ENCODE measurements around the gene HAGH. TPM values are rescaled to one million over a fixed set of nuclear protein-coding genes. Genes with fewer than 3 reads are reported as not detected.

HAGH gene
- total RNA-seq, 1 experiment from 2014 or later: 48.2 TPM

- CTCF ChIA-PET: no interaction called here
- intact Hi-C loops (cut with micrococcal nuclease; ENCODE audit: unreplicated experiment): no loop called here
- Mint-ChIP-seq H3K9me3 (ENCODE audit: low read depth, unreplicated experiment) (no peaks in the 10 kb centered on the region), H3K27me3 (ENCODE audit: unreplicated experiment) (no peaks in the 10 kb centered on the region), H3K27ac (ENCODE audit: unreplicated experiment) (no peak overlapping the region), H3K4me1 (ENCODE audit: low read depth, unreplicated experiment) (no peaks in the 10 kb centered on the region), H3K36me3 (ENCODE audit: insufficient read depth, unreplicated experiment) (peaks cover 52% of the 10 kb centered on the region), H3K4me3 (ENCODE audit: low read depth, unreplicated experiment) (no peak overlapping the region)
- no peak for TF ChIP-seq CTCF (IDR thresholded peaks at IDR 0.05; ENCODE audit: unreplicated experiment)
- no peak for DNase-seq
- BruUV-seq (replicated peaks): no TSS peak
Observed at GRCh38 chr16:1788708-1789100, 37.9 kb downstream of the HAGH start.

- no peaks in the 10 kb centered on the region for H3K4me1 Mint-ChIP-seq (ENCODE audit: low read depth, unreplicated experiment)
- CTCF ChIA-PET: interaction anchor here (0.5 kb wide), 1 partner anchor 732 kb away, joined by 3 read pairs; the partner anchor contains the start of gene AMDHD2
- BruUV-seq (replicated peaks): no TSS peak
- no peak for DNase-seq
- TF ChIP-seq CTCF (IDR thresholded peaks at IDR 0.05; ENCODE audit: unreplicated experiment): no peak
- H3K36me3 Mint-ChIP-seq (ENCODE audit: insufficient read depth, unreplicated experiment): peaks cover 57% of the 10 kb centered on the region
- H3K27ac Mint-ChIP-seq (ENCODE audit: unreplicated experiment): no peak overlapping the region
- no peaks in the 10 kb centered on the region for H3K27me3 Mint-ChIP-seq (ENCODE audit: unreplicated experiment)
- H3K4me3 Mint-ChIP-seq (ENCODE audit: low read depth, unreplicated experiment): no peak overlapping the region
- intact Hi-C loops (cut with micrococcal nuclease; ENCODE audit: unreplicated experiment): no loop called here
- H3K9me3 Mint-ChIP-seq (ENCODE audit: low read depth, unreplicated experiment): no peaks in the 10 kb centered on the region
Observed at GRCh38 chr16:1788095-1788707, 38.4 kb downstream of the HAGH start.

GRCh38 chr16:1787322-1788094 lies 39.1 kb downstream of the HAGH start:
- CTCF ChIA-PET: no interaction called here
- Mint-ChIP-seq H3K27ac (ENCODE audit: unreplicated experiment) (no peak overlapping the region), H3K9me3 (ENCODE audit: low read depth, unreplicated experiment) (no peaks in the 10 kb centered on the region), H3K4me3 (ENCODE audit: low read depth, unreplicated experiment) (no peak overlapping the region), H3K4me1 (ENCODE audit: low read depth, unreplicated experiment) (no peaks in the 10 kb centered on the region), H3K27me3 (ENCODE audit: unreplicated experiment) (no peaks in the 10 kb centered on the region), H3K36me3 (ENCODE audit: insufficient read depth, unreplicated experiment) (peaks cover 64% of the 10 kb centered on the region)
- intact Hi-C loops (cut with micrococcal nuclease; ENCODE audit: unreplicated experiment): no loop called here
- TF ChIP-seq CTCF (IDR thresholded peaks at IDR 0.05; ENCODE audit: unreplicated experiment): no peak
- BruUV-seq (replicated peaks): no TSS peak
- no peak for DNase-seq

- Mint-ChIP-seq H3K4me1 (ENCODE audit: low read depth, unreplicated experiment) (no peaks in the 10 kb centered on the region), H3K9me3 (ENCODE audit: low read depth, unreplicated experiment) (no peaks in the 10 kb centered on the region), H3K36me3 (ENCODE audit: insufficient read depth, unreplicated experiment) (peaks cover 69% of the 10 kb centered on the region), H3K27ac (ENCODE audit: unreplicated experiment) (no peak overlapping the region), H3K27me3 (ENCODE audit: unreplicated experiment) (no peaks in the 10 kb centered on the region), H3K4me3 (ENCODE audit: low read depth, unreplicated experiment) (no peak overlapping the region)
- DNase-seq: no peak
- BruUV-seq (replicated peaks): no TSS peak
- intact Hi-C loops (cut with micrococcal nuclease; ENCODE audit: unreplicated experiment): no loop called here
- TF ChIP-seq CTCF (IDR thresholded peaks at IDR 0.05; ENCODE audit: unreplicated experiment): no peak
- CTCF ChIA-PET: no interaction called here
Observed at GRCh38 chr16:1787056-1787321, 39.6 kb downstream of the HAGH start.
